OCI-LY3 (cell line): ENCODE measurements around the gene AURKA.

Experiments
- H2AFZ ChIP-seq: fragments of 200-600, 300-600 bp; shearing (Covaris generic); 2 replicates; pipeline ENCODE4 v1.6.0; 2014; ENCODE audit warnings: antibody characterized with exemption, low read depth, low read length
- H3K27ac ChIP-seq: fragments of 200-600, 300-600 bp; sonication (generic); 2 replicates; pipeline ENCODE4 v1.5.1; 2014; ENCODE audit warnings: mild to moderate bottlenecking, low read length, moderate library complexity, mixed read lengths
- H3K27me3 ChIP-seq: fragments of 200-600, 300-600 bp; sonication (generic); 2 replicates; pipeline ENCODE4 v1.6.1; 2014; ENCODE audit warnings: low read depth, low read length, mixed read lengths
- H3K36me3 ChIP-seq: fragments of 200-600, 300-600 bp; sonication (generic); replicated peaks from 2 replicates; pipeline ENCODE3; 2014; ENCODE audit warnings: low read depth, low read length, mixed read lengths
- H3K4me1 ChIP-seq: fragments of 300-600, 200-600 bp; sonication (generic); 2 replicates; pipeline ENCODE4 v1.6.1; 2014; ENCODE audit warnings: low read length, mixed read lengths
- H3K4me2 ChIP-seq: fragments of 200-600, 300-600 bp; sonication (generic); 2 replicates; pipeline ENCODE4 v1.6.1; 2014; ENCODE audit warnings: low read length, mixed read lengths
- H3K4me3 ChIP-seq: fragments of 300-600, 200-600 bp; sonication (generic); 2 replicates; pipeline ENCODE4 v1.5.1; 2014; ENCODE audit warnings: antibody characterized with exemption, mild to moderate bottlenecking, low read length, moderate library complexity
- H3K79me2 ChIP-seq: fragments of 300-600, 200-600 bp; shearing (Covaris generic); 2 replicates; pipeline ENCODE4 v1.6.1; 2014; ENCODE audit warnings: mild to moderate bottlenecking, low read length, mixed read lengths
- H3K9ac ChIP-seq: fragments of 300-600, 200-600 bp; shearing (Covaris generic); 2 replicates; pipeline ENCODE4 v1.6.0; 2014; ENCODE audit warnings: mild to moderate bottlenecking, low read length, moderate library complexity
- H3K9me3 ChIP-seq: fragments of 200-600, 300-600 bp; shearing (Covaris generic); 2 replicates; pipeline ENCODE4 v1.6.1; 2014; ENCODE audit warnings: low read length, mixed read lengths; ENCODE audit not compliant: insufficient read depth
- H4K20me1 ChIP-seq: fragments of 200-600, 300-600 bp; sonication (generic); 2 replicates; pipeline ENCODE4 v1.6.1; 2016; ENCODE audit warnings: low read length, mixed read lengths; ENCODE audit not compliant: insufficient read depth
- CTCF ChIP-seq: fragments of 200-600, 300-600 bp; sonication (generic); IDR thresholded peaks from 2 replicates; pipeline ENCODE4 v1.5.1; 2014; ENCODE audit warnings: antibody characterized with exemption, low read length, low read depth
- EZH2phosphoT487 ChIP-seq: fragments of 200-600 bp; shearing (Covaris generic); IDR thresholded peaks from 2 replicates; pipeline ENCODE4 v1.6.1; 2018; ENCODE audit warnings: antibody characterized with exemption, mixed run types, low read depth

AURKA gene

GRCh38 chr20:56369179-56369578 is 22.8 kb downstream of the AURKA start:
- H3K9me3 ChIP-seq: no peaks in the 10 kb centered on the region
- H3K27me3 ChIP-seq: no peaks in the 10 kb centered on the region
- no peak overlapping the region for H3K4me3 ChIP-seq
- H3K4me2 ChIP-seq: no peak overlapping the region
- no peak overlapping the region for H2AFZ ChIP-seq
- H3K27ac ChIP-seq: no peak overlapping the region
- no peak for TF ChIP-seq CTCF
- TF ChIP-seq EZH2phosphoT487: no peak
- peaks cover 52% of the 10 kb centered on the region for H3K36me3 ChIP-seq
- no peaks in the 10 kb centered on the region for H3K4me1 ChIP-seq
- H4K20me1 ChIP-seq: peaks cover 23% of the 10 kb centered on the region
- H3K79me2 ChIP-seq: peaks cover 26% of the 10 kb centered on the region
- H3K9ac ChIP-seq: no peak overlapping the region

GRCh38 chr20:56368351-56369134 is 23.5 kb downstream of the AURKA start:
- Histone ChIP-seq H3K9me3 (no peaks in the 10 kb centered on the region), H4K20me1 (peaks cover 17% of the 10 kb centered on the region), H3K4me3 (no peak overlapping the region), H3K27me3 (no peaks in the 10 kb centered on the region), H3K4me2 (no peak overlapping the region), H3K27ac (no peak overlapping the region), H3K36me3 (peaks cover 46% of the 10 kb centered on the region), H3K9ac (no peak overlapping the region), H3K4me1 (no peaks in the 10 kb centered on the region), H3K79me2 (peaks cover 19% of the 10 kb centered on the region), H2AFZ (no peak overlapping the region)
- no peak for TF ChIP-seq EZH2phosphoT487
- TF ChIP-seq CTCF: no peak

GRCh38 chr20:56363491-56363890 is 28.5 kb downstream of the AURKA start:
- Histone ChIP-seq H3K27me3 (no peaks in the 10 kb centered on the region), H3K27ac (no peak overlapping the region), H3K9ac (no peak overlapping the region), H3K4me3 (no peak overlapping the region), H3K79me2 (no peaks in the 10 kb centered on the region), H4K20me1 (no peaks in the 10 kb centered on the region; the same call in 1 of the 2 replicates), H2AFZ (no peak overlapping the region), H3K4me2 (no peak overlapping the region), H3K36me3 (no peaks in the 10 kb centered on the region), H3K4me1 (no peaks in the 10 kb centered on the region), H3K9me3 (no peaks in the 10 kb centered on the region)
- TF ChIP-seq EZH2phosphoT487 (no peak), CTCF (no peak)

- Histone ChIP-seq H3K4me3 (no peak overlapping the region), H3K79me2 (no peaks in the 10 kb centered on the region), H3K9me3 (no peaks in the 10 kb centered on the region), H3K36me3 (no peaks in the 10 kb centered on the region), H3K27me3 (peaks cover 3% of the 10 kb centered on the region; the same call in 1 of the 2 replicates), H3K4me2 (no peak overlapping the region), H3K4me1 (peaks cover 4% of the 10 kb centered on the region; the same call in 1 of the 2 replicates), H3K9ac (no peak overlapping the region), H3K27ac (no peak overlapping the region), H4K20me1 (no peaks in the 10 kb centered on the region; the same call in 1 of the 2 replicates), H2AFZ (no peak overlapping the region)
- TF ChIP-seq EZH2phosphoT487 (no peak), CTCF (no peak)
Observed at GRCh38 chr20:56362833-56363413, 29.1 kb downstream of the AURKA start.
